ENCODE data around the gene CFDP1. TPM values are rescaled to one million over a fixed set of nuclear protein-coding genes. Genes with fewer than 3 reads are reported as not detected.
A peak's percentile ranks its signal among the peaks of the same experiment; 100 is the strongest.

CFDP1 gene
- total RNA-seq, 3 donors from 2014 or later, result 71.9 to 101 (median 72.0) TPM

GRCh38 chr16:75265911-75266701, 167.2 kb downstream of the CFDP1 start:
- ATAC-seq (peak; percentile 56), DNase-seq (peak; percentile 72 to 84 (median 78))
- Histone ChIP-seq H3K4me3 (peak overlapping the region; percentile 80), H3K36me3 (ENCODE audit: low read depth) (no peaks in the 10 kb centered on the region), H3K9me3 (no peaks in the 10 kb centered on the region), H3K4me1 (ENCODE audit: low read depth) (peaks cover 53% of the 10 kb centered on the region)
- intact Hi-C loops (cut with DNase I, micrococcal nuclease), result no loop called here
- no peak for TF ChIP-seq CTCF (IDR thresholded peaks at IDR 0.05)

GRCh38 chr16:75264999-75265910, 168.0 kb downstream of the CFDP1 start:
- no peaks in the 10 kb centered on the region for H3K36me3 ChIP-seq (ENCODE audit: low read depth)
- intact Hi-C loops (cut with DNase I, micrococcal nuclease), result no loop called here
- DNase-seq (peak; percentile 75 to 82 (median 81)), ATAC-seq (peak; percentile 49)
- peak overlapping the region; percentile 80 for H3K4me3 ChIP-seq
- peaks cover 54% of the 10 kb centered on the region for H3K4me1 ChIP-seq (ENCODE audit: low read depth)
- TF ChIP-seq CTCF (IDR thresholded peaks at IDR 0.05), result no peak
- H3K9me3 ChIP-seq, result no peaks in the 10 kb centered on the region

- Histone ChIP-seq H3K4me1 (ENCODE audit: low read depth) (peaks cover 54% of the 10 kb centered on the region), H3K4me3 (peak overlapping the region; percentile 80), H3K36me3 (ENCODE audit: low read depth) (no peaks in the 10 kb centered on the region), H3K9me3 (no peaks in the 10 kb centered on the region)
- no peak for DNase-seq
- no peak for ATAC-seq
- intact Hi-C loops (cut with DNase I, micrococcal nuclease), result no loop called here
- no peak for TF ChIP-seq CTCF (IDR thresholded peaks at IDR 0.05)
These were observed 168.8 kb downstream of the CFDP1 start for GRCh38 chr16:75264457-75264998.

GRCh38 chr16:75263963-75264445, 169.3 kb downstream of the CFDP1 start:
- Histone ChIP-seq H3K4me1 (ENCODE audit: low read depth) (peaks cover 54% of the 10 kb centered on the region), H3K9me3 (no peaks in the 10 kb centered on the region), H3K36me3 (ENCODE audit: low read depth) (no peaks in the 10 kb centered on the region), H3K4me3 (no peak overlapping the region)
- no peak for ATAC-seq
- no peak for TF ChIP-seq CTCF (IDR thresholded peaks at IDR 0.05)
- no peak for DNase-seq
- intact Hi-C loops (cut with DNase I, micrococcal nuclease), result no loop called here

GRCh38 chr16:75263291-75263962, 169.9 kb downstream of the CFDP1 start:
- Histone ChIP-seq H3K36me3 (ENCODE audit: low read depth) (no peaks in the 10 kb centered on the region), H3K4me3 (no peak overlapping the region), H3K9me3 (no peaks in the 10 kb centered on the region), H3K4me1 (ENCODE audit: low read depth) (peaks cover 54% of the 10 kb centered on the region)
- ATAC-seq (no peak), DNase-seq (no peak)
- no peak for TF ChIP-seq CTCF (IDR thresholded peaks at IDR 0.05)
- intact Hi-C loops (cut with DNase I, micrococcal nuclease), result no loop called here
